ENCODE measurements around the gene PASD1. TPM values are rescaled to one million over a fixed set of nuclear protein-coding genes. Genes with fewer than 3 reads are reported as not detected.

PASD1 gene
- total RNA-seq, 1 experiment from 2014 or later, result not detected

DNA sequence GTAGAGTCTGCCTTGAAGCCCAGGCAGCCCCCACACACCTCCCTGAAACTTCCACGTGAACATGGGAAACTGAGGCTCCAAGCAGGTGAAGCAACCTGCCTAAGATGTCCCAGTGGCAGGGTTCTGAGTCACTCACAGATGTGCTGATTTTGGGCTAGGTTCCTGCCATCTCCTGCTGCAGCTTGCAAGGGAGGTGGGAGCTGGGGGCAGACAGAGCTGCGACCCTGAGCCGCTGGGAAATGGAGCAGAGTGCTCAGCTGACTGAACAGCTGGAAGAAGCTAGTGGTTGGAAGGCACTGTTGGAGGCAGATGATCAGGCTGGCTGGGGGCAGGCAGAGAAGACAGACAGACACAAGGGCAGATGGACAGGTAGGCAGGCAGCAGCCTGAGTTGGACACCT is 148.8 kb downstream of the PASD1 start:
- Histone ChIP-seq H3K27ac (ENCODE audit: low read length) (no peak overlapping the region), H3K27me3 (ENCODE audit: control insufficient read depth, insufficient read depth, low read length) (no peaks in the 10 kb centered on the region), H3K36me3 (ENCODE audit: control insufficient read depth, insufficient read depth, low read length) (no peaks in the 10 kb centered on the region), H3K4me3 (ENCODE audit: low read depth in 2 of 2, low read length in 2 of 2) (no peak overlapping the region), H3K4me1 (ENCODE audit: control insufficient read depth, insufficient read depth, low read length) (no peaks in the 10 kb centered on the region), H3K9me3 (ENCODE audit: control insufficient read depth, insufficient read depth, low read depth, low read length) (no peaks in the 10 kb centered on the region)
- ChIA-PET POLR2A (no interaction called here), CTCF (no interaction called here)
- TF ChIP-seq CTCF (IDR thresholded peaks at IDR 0.05), result no peak
- no peak for TF ChIP-seq POLR2AphosphoS5 (IDR thresholded peaks at IDR 0.05; ENCODE audit: low read depth, low read length)
- TF ChIP-seq TCF7L2 (IDR thresholded peaks at IDR 0.05; ENCODE audit: low read depth, low read length), result no peak
- no peak for TF ChIP-seq SIN3A (IDR thresholded peaks at IDR 0.05; ENCODE audit: borderline replicate concordance, insufficient read depth, low read depth, low read length)
- TF ChIP-seq REST (IDR thresholded peaks at IDR 0.05; ENCODE audit: insufficient read depth in 1 of 2, low read depth in 2 of 2, low read length in 1 of 2), result no peak
- in situ Hi-C loops (cut with HindIII; ENCODE audit: low pct_unique_long_range_greater_than_20kb, low sequenced_read_pairs), result no loop called here
- intact Hi-C loops (cut with micrococcal nuclease; ENCODE audit: unreplicated experiment), result loop anchor here (10.0 kb wide), 1 partner anchor 1103 kb away; no protein-coding TSS in a partner anchor
- ATAC-seq (no peak), DNase-seq (ENCODE audit: low read depth, low spot score) (no peak)
- BruUV-seq (replicated peaks), result no TSS peak

DNA sequence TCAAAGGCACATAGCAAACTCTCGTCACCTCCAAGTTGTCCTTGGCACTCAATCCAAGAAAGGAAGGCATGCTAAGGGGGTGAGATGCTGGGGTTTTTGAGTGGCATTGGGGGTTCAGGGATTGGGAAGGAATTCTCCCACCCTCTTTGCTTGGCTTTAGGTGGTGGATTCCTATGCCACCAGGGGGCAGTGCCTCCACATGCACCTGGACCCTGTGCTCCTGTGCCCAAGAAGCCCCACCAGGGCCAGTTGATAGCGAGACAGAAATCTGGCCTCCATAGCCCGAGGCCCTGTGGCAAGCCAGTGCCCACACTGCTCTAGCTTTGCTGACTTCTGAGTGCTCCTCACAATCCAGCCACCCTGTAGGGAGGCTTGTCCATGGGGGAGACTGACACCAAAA is 150.4 kb downstream of the PASD1 start:
- Histone ChIP-seq H3K27me3 (ENCODE audit: control insufficient read depth, insufficient read depth, low read length) (no peaks in the 10 kb centered on the region), H3K9me3 (ENCODE audit: control insufficient read depth, insufficient read depth, low read depth, low read length) (no peaks in the 10 kb centered on the region), H3K36me3 (ENCODE audit: control insufficient read depth, insufficient read depth, low read length) (no peaks in the 10 kb centered on the region), H3K4me3 (ENCODE audit: low read depth in 2 of 2, low read length in 2 of 2) (no peak overlapping the region), H3K27ac (ENCODE audit: low read length) (no peak overlapping the region), H3K4me1 (ENCODE audit: control insufficient read depth, insufficient read depth, low read length) (no peaks in the 10 kb centered on the region)
- POLR2A ChIA-PET, result interaction anchor here (0.6 kb wide), 1 partner anchor 1592 kb away, joined by 14 read pairs; no protein-coding TSS in a partner anchor
- BruUV-seq (replicated peaks), result no TSS peak
- CTCF ChIA-PET, result no interaction called here
- ATAC-seq (peak; percentile 93), DNase-seq (ENCODE audit: low read depth, low spot score) (peak; percentile 5)
- TF ChIP-seq CTCF (IDR thresholded peaks at IDR 0.05) (peak; percentile 78), POLR2AphosphoS5 (IDR thresholded peaks at IDR 0.05; ENCODE audit: low read depth, low read length) (no peak)
- intact Hi-C loops (cut with micrococcal nuclease; ENCODE audit: unreplicated experiment) (loop anchor here (10.0 kb wide), 1 partner anchor 1101 kb away; no protein-coding TSS in a partner anchor), in situ Hi-C loops (cut with HindIII; ENCODE audit: low pct_unique_long_range_greater_than_20kb, low sequenced_read_pairs) (no loop called here)

Measured in Panc1 (cell line).